ENCODE measurements around the gene PTPRS.
"Not testable (repeated sequence)": the region's sequence is repeated elsewhere in the genome, so short reads cannot be mapped to it uniquely, and the experiment has no call there.

PTPRS gene

DNA sequence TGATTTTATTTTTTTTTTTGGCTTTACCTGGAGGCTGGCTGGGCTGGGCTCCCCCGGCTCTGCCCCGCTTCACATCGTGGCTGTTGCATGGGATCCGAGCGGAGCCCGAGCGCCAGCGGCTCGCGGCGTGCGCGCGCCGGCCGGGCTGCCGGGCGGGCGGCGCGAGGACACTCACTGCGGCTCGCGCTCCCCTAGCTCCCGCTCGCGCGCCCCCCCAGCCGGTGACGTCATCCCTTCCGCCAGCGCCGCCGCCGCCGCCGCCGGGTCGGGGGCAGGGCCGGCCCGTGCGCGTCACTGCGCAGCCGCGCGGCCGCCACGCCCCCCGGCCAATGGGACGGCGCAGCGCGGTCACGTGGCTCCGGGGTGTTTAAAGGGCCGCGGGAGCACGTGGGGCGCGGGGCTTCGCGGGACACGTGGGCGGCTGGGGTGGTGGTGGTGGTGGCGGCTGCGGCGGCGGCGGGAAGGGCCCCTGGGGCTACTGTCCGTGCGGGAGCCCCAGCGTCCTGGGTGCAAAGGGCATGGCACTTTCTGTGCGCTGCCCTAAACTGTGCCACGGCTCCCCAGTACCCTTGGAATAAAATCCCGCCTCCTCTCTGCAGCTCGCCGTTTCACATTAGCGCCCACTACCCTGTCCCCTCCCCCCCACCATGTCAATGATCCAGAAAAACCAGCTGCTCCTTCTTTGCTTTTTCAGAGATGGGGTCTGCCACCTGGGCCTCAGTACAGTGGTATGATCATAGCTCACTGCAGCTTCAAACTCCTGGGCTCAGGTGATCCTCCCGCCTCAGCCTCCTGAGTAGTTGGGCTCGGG is at the start of gene PTPRS:
Gene PTPRS (minus strand): TSS at position 176 of the 811 bp plus-strand sequence. CDS start 54,672 bp downstream, outside the sequence.
- no peak for DNase-seq (ENCODE audit: low read depth)

GRCh38 chr19:5389353-5389752 is 48.7 kb upstream of the PTPRS start:
- no peak for DNase-seq (ENCODE audit: low read depth)

DNA sequence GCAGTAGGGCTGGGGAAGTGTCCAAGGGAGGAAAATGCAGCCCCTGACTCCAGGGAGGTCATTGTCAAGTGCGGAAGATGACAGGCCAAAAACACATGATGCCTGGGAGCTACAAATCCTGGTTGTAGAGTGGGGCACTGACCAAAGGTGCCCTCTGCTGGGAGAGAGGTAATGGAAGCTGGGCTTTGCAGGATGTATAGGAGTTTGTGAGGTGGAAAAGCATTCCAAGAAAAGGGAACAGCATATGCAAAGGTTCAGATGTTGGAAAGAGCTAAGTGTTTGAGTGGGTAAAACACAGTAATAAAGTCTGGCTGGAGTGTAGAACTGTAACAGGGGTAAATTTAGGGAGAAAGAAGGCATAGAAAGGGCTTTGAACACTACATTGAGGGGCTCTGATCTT is 46.9 kb upstream of the PTPRS start:
- DNase-seq (ENCODE audit: low read depth), result no peak

DNA sequence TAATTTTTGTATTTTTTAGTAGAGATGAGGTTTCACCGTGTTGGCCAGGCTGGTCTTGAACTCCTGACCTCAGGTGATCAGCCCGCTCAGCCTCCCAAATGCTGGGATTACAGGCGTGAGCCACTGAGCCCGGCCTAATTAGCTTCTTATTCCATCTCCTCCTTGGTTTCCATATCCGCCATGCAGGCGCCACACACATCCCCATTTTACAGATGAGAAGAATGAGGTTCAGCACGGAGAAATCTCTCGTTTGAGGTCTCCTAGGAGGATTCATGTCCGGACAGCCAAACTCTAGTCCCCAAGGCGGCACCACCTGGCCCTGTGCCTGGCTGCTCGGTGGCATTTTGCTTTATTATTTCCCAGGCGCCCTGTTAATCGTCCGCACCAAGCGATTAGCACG is 46.2 kb upstream of the PTPRS start:
- no peak for DNase-seq (ENCODE audit: low read depth)

DNA sequence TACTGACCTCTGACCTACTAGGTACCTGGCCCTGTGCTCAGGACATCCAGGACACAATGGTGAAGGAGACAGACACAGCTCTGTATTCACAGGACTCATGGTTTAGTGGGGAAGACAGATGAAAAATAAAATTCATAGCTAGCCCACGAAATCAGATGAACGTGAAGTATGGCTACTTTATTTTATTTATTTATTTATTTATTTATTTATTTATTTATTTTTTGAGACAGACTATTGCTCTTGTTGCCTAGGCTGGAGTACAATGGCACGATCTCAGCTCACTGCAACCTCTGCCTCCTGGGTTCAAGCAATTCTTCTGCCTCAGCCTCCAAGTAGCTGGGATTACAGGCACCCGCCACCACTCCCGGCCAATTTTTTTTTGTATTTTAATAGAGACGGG is 40.6 kb upstream of the PTPRS start:
- DNase-seq (ENCODE audit: low read depth), result not testable (repeated sequence)

DNA sequence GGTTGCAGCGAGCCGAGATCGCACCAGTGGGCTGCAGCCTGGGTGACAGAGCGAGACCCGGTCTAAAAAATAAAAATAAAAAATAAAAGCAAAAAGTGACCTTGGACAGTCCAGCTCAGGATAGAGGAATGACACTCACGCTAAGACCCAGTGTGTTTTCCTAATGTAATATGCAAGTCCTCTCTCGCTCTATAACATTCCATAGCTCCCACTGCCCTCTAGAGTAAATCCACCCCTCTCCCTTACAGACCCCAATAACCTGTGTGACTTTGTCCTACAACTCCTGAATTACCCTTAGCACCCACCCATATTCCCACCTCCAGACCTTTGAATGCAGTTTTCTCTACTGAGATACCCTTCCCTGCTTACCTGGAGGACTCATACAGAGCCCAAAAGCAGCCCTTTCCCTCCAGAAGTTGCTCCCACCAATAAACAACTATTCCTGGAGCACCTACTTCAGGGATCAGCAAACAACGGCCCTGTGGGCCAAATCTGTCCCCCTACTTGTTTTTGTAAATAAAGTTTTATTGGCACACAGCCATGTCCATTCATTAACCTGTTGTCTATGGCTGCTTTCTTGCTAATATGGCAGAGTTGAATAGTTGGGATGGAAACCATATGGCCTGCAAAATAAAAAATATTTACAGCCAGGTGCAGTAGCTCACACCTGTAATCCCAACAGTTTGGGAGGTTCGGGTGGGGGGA is 39.8 kb upstream of the PTPRS start:
- DNase-seq (ENCODE audit: low read depth), result no peak

DNA sequence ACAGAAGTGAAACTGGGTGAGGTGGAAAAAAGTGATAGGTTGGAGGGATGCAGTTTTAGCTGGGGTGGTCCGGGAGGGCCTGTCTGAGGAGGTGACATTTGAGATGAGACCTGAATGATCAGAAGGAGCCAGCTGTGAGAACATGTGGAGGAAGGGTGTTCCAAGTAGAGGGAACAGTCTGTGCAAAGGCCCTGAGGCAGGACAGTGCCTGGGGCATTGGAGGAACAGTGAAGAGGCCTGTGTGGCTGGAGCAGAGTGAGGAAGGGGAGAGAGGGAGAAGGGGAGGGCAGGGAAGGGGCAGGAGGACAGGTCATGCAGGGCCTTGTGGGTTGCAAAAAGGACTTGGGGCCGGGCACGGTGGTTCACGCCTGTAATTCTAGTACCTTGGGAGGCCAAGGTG is 36.3 kb upstream of the PTPRS start:
- no peak for DNase-seq (ENCODE audit: low read depth)

DNA sequence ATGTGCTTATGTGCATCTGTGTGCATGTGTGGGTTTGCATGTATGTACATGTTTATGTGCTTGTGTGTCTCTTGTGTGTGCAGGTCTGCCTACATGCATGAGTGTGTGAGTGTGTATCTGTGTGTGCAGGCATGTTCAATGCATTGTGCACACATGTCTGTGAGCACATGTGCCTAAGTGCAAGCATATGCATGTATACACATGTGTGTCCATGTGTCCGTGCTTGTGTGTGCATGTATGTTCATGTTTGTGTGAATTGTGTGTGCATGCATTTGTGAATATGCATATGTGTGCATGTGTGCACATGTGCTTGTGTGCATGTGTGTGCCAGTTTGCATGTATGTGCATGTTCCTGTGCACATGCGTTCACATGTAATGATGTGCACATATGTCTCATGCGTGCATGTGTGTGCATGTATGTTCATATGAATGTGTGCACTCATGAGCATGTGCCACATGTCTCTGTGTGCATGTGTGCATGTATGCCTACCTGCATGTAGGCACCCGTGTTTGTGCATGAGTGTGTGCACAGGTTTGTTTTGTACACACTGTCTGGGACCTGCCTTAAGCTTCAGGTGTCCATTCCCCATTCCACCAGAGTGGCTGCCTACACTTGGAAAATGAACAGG is 32.1 kb upstream of the PTPRS start:
- DNase-seq (ENCODE audit: low read depth), result no peak

GRCh38 chr19:5369962-5370367 is 29.4 kb upstream of the PTPRS start:
- no peak for DNase-seq (ENCODE audit: low read depth)

- no peak for DNase-seq (ENCODE audit: low read depth)
These were observed 28.7 kb upstream of the PTPRS start for GRCh38 chr19:5369304-5369703.

DNA sequence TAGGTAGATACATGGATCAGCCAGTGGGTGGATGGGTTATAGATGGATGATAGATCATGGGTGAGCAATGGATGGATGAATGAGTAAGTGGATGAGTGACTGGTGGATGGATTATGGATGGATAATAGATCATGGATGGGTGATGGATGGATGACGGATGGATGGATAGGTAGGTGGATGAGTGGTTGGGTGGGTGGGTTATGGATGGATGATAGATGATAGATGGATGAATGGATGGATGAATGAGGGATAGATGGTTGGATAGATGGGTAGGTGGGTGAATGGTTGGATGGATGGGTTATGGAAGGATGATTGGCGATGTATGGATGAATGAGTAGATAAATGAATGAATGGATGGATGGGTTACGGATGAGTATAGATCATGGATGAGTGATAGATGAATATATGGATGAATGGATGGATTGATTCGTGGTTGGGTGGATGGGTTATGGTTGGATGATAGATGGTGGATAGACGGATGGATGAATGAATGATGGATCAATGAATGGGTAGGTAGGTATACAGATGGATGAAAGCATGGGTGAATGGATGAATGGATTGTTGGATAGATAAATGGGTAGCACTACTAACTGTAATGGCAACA is 27.0 kb upstream of the PTPRS start:
- no peak for DNase-seq (ENCODE audit: low read depth)

GRCh38 chr19:5365905-5366304 is 25.3 kb upstream of the PTPRS start:
- DNase-seq (ENCODE audit: low read depth), result no peak

- DNase-seq (ENCODE audit: low read depth), result no peak
These were observed 24.1 kb upstream of the PTPRS start for GRCh38 chr19:5364674-5365073.

DNA sequence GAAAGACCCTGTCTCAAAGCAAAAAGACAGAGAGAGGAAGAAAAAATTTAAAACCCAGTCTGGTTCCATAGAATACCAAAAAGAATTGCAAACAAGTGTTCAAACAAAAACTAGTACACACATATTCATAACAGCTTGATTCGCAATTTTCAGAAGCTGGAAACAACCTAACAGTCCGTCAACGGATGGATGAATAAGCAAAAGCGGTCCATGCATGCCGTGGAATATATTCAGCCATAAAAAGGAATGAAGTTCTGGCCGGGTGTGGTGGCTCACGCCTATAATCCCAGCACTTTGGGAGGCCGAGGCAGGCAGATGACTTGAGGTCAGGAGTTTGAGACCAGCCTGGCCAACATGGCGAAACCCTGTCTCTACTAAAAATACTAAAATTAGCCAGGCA is 21.2 kb upstream of the PTPRS start:
- DNase-seq (ENCODE audit: low read depth), result not testable (repeated sequence)

DNA sequence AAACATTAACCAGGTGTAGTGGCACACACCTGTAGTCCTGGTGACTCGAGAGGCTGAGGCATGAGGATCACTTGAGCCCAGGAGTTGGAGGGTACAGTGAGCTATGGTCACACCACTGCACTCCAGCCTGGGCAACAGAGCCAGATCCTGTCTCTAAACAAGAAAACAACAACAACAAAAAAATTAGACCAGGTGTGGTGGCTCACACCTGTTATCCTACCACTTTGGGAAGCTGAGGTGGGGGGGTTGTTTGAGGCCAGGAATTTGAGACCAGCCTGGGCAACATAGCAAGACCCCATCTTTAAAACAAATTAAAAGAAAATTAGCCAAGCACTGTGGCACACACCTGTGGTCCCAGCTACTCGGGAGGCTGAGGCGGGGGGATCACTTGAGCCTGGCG is 20.8 kb upstream of the PTPRS start:
- no peak for DNase-seq (ENCODE audit: low read depth)

GRCh38 chr19:5360003-5360780 is 19.6 kb upstream of the PTPRS start:
- DNase-seq (ENCODE audit: low read depth), result no peak

DNA sequence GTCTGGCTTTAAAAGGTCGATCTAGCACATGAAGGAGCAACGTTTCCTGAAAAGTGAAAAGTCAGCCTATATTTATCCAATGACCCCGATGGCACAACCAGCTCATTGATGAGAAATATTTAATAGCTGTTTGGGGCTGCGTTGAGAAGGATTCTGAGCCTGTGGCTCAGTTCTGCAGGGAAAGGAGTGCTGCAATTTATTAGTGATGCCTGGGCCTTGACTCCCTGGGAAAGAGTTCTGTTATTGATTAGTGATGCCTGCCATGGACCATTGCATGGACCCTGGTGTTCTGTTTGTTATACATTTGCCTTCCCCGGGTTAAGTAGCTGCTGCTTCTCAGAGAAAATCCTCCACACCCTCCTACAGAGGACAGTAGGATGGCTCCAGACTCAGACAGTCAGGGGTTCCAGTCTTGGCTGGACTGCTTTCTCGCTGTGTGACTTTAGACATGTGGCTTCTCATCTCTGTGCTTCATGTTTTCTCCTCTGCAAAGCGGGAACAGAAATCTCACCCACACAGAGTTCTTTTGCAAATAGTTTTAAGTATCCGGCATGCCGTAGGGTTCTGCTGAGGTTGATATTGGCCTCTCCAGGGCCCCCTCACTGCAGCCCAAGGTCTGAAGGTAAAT is 17.7 kb upstream of the PTPRS start:
- DNase-seq (ENCODE audit: low read depth), result no peak

DNA sequence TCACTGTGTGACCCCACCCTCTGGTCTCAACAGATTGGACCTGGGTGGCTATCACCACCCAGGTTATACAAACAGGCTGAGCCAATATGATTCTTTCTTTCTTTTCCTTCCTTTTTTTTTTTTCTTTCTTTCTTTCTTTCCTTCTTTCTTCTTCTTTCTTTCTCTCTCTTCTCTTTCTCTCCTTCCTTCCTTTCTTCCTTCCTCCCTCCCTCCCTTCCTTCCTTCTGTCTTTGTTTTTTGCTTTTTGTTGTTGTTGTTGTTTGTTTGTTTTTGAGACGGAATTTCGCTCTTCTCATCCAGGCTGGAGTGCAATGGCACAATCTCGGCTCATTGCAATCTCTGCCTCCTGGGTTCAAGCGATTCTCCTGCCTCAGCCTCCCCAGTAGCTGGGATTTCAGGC is 17.0 kb upstream of the PTPRS start:
- DNase-seq (ENCODE audit: low read depth), result no peak

- DNase-seq (ENCODE audit: low read depth), result no peak
These were observed 16.3 kb upstream of the PTPRS start for GRCh38 chr19:5356918-5357317.

DNA sequence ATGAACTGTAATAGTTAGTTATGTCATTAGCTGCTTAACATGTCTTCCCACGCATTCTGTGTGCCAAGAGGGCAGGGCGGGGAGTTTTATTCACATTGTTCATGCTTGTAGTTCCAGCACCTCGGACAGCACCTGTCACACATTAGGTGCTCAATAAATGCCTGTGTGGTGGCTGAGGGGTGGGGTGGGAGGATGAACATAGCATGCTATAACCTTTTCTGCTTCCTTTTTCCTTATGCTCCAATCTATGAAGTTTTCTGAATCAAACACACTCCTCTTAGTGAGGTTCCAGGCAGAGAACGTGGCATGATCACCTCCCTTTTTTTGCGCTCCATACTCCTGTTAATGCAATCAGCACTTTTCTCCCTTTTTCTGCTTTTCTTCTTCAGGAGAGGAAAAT is 15.8 kb upstream of the PTPRS start:
- no peak for DNase-seq (ENCODE audit: low read depth)

DNA sequence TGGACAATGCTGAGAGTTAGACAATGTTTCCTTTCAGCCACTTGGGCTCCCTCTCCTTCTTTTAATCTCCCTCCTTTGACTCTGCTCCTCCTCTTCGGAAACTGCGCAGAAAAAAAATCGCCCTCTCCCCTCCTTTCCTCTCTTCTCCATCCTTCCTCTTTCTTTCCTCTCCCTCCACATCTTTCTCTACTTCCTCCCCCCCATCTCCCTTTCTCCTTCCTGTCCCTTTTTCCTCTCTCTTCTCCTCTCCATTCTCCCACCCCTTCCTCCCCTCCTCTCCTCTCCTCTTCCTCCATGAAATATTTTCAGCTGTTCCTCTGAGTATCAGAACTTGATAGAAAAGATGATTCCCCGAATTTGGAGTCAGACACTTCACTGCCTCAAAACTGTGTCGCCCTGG is 15.1 kb upstream of the PTPRS start:
- no peak for DNase-seq (ENCODE audit: low read depth)
